ENCODE measurements around the gene FAIM2. TPM values are rescaled to one million over a fixed set of nuclear protein-coding genes. Genes with fewer than 3 reads are reported as not detected.

The FAIM2 gene
- total and polyA plus RNA-seq, 2 donors (not counting 3 experiments of a cell fraction or from before 2014, with no cell fraction given): 0.01 TPM; not detected in 1

DNA sequence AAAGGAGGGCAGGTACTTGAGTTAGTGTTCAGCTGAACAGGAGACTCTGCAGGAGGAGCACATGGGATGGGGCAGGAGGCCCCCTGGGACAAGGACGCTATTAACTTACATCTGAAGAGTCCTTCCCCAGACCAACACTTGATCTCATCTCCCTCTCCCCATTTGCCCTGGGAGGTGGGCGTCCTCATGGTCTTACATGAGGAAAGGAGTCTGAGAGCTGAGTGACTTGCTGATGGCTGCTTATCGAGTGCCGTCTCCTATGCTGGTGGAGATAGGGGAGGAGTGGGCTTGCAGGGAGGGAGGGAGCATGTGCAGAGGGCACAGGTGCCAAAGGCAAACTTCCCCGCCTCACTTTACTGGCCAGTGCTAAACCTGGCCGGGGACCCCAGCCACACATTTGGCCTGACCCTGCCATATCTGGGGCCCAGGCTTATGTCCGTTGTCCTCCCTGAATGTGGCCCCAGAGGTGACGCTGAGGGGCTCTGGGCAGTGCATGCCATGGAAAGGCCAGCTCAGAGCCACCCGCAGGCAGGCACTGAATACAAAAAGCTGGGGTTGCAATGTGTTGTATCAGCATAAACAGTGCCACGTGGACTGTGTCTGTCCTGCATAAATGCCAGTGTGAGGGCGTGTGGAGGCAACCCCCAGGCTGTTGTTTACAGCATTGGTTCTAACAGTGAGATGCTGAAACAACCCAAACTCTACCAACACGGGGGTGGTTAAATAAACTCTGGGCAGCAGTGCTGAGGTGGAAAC is 29.4 kb downstream of the FAIM2 start:
- CTCF ChIA-PET: interaction anchor here (1.4 to 1.6 kb wide), 2 partner anchors 20 to 94 kb away, joined by 4 to 6 read pairs; no protein-coding TSS in a partner anchor
- dilution Hi-C loops (cut with MboI; ENCODE audit: extremely low pct_ligation_motif_present, low sequenced_read_pairs) (no loop called here), intact Hi-C loops (cut with micrococcal nuclease) (no loop called here)
- H3K9me3 ChIP-seq (replicated peaks; ENCODE audit: control insufficient read depth, insufficient read depth, low read length): no peaks in the 10 kb centered on the region
- H3K9ac ChIP-seq (replicated peaks; ENCODE audit: extremely low read depth, insufficient read depth, low read length): no peak overlapping the region
- H3K79me2 ChIP-seq (ENCODE audit: control insufficient read depth, insufficient read depth, low read length): no peaks in the 10 kb centered on the region
- H3K4me1 ChIP-seq (ENCODE audit: control insufficient read depth, extremely low read depth, insufficient read depth, low read length): peaks cover 5% of the 10 kb centered on the region
- DNase-seq (ENCODE audit: low read depth, low spot score) (no peak), FAIRE-seq (no peak)
- H4K20me1 ChIP-seq (replicated peaks; ENCODE audit: control insufficient read depth, extremely low read depth, insufficient read depth, low read length): no peaks in the 10 kb centered on the region
- H3K4me2 ChIP-seq (ENCODE audit: insufficient read depth, low read length): no peak overlapping the region
- H3K9me1 ChIP-seq (replicated peaks; ENCODE audit: control insufficient read depth, extremely low read depth, insufficient read depth, low read length): no peaks in the 10 kb centered on the region
- H3K27ac ChIP-seq (ENCODE audit: insufficient read depth, low read depth, low read length): no peak overlapping the region
- no peak overlapping the region for H3K4me3 ChIP-seq (replicated peaks in 1 of 3; ENCODE audit: insufficient read depth in 1 of 3, low read depth in 1 of 3, low read length in 3 of 3)
- POLR2A ChIA-PET: no interaction called here
- no TSS peak for BruUV-seq (replicated peaks)
- no peak for TF ChIP-seq JUN (IDR thresholded peaks at IDR 0.05; ENCODE audit: borderline replicate concordance, insufficient read depth, insufficient read length, low read depth)
- TF ChIP-seq MYC (IDR thresholded peaks at IDR 0.05; ENCODE audit: low read depth, low read length): no peak
- no peak for TF ChIP-seq POLR2AphosphoS5 (IDR thresholded peaks at IDR 0.05; ENCODE audit: insufficient read depth, low read depth, low read length)
- no peak for TF ChIP-seq EZH2 (IDR thresholded peaks at IDR 0.05; ENCODE audit: borderline replicate concordance, low read depth, low read length, severe bottlenecking)
- TF ChIP-seq, protein P1, sequence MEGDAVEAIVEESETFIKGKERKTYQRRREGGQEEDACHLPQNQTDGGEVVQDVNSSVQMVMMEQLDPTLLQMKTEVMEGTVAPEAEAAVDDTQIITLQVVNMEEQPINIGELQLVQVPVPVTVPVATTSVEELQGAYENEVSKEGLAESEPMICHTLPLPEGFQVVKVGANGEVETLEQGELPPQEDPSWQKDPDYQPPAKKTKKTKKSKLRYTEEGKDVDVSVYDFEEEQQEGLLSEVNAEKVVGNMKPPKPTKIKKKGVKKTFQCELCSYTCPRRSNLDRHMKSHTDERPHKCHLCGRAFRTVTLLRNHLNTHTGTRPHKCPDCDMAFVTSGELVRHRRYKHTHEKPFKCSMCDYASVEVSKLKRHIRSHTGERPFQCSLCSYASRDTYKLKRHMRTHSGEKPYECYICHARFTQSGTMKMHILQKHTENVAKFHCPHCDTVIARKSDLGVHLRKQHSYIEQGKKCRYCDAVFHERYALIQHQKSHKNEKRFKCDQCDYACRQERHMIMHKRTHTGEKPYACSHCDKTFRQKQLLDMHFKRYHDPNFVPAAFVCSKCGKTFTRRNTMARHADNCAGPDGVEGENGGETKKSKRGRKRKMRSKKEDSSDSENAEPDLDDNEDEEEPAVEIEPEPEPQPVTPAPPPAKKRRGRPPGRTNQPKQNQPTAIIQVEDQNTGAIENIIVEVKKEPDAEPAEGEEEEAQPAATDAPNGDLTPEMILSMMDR (IDR thresholded peaks at IDR 0.05; ENCODE audit: extremely low read depth in 1 of 2, insufficient read depth in 1 of 2, low read depth in 1 of 2, low read length in 2 of 2): no peak
- TF ChIP-seq, protein P2, sequence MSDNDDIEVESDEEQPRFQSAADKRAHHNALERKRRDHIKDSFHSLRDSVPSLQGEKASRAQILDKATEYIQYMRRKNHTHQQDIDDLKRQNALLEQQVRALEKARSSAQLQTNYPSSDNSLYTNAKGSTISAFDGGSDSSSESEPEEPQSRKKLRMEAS (IDR thresholded peaks at IDR 0.05; ENCODE audit: insufficient read depth, insufficient read length): no peak
- TF ChIP-seq POLR2A (IDR thresholded peaks at IDR 0.05; ENCODE audit: low read depth, low read length): no peak
- no peak for TF ChIP-seq FOS (IDR thresholded peaks at IDR 0.05; ENCODE audit: borderline replicate concordance, insufficient read depth, low read length)
- TF ChIP-seq GATA2 (IDR thresholded peaks at IDR 0.05; ENCODE audit: insufficient read depth, insufficient read length, low read depth, low read length): no peak
- no peaks in the 10 kb centered on the region for H3K36me3 ChIP-seq (ENCODE audit: control insufficient read depth in 2 of 2, extremely low read depth in 1 of 2, insufficient read depth in 2 of 2, low read length in 2 of 2)
- no peak overlapping the region for H2AFZ ChIP-seq (ENCODE audit: low read depth, low read length)
- H3K27me3 ChIP-seq (ENCODE audit: control insufficient read depth in 2 of 2, insufficient read depth in 2 of 2, low read length in 2 of 2): peaks cover 0 to 6% of the 10 kb centered on the region in 2 experiments
